ENCODE data around the gene C12orf56. TPM values are rescaled to one million over a fixed set of nuclear protein-coding genes. Genes with fewer than 3 reads are reported as not detected.
"Not testable (repeated sequence)": the region's sequence is repeated elsewhere in the genome, so short reads cannot be mapped to it uniquely, and the experiment has no call there.

Gene C12orf56
- total RNA-seq, 1 experiment from 2014 or later = not detected

- H3K36me3 ChIP-seq (ENCODE audit: low read depth) = no peaks in the 10 kb centered on the region
- intact Hi-C loops (cut with micrococcal nuclease; ENCODE audit: unreplicated experiment) = no loop called here
- no peak for TF ChIP-seq EZH2 (IDR thresholded peaks at IDR 0.05; ENCODE audit: low read depth)
- no peak for TF ChIP-seq CTCF (conservative IDR thresholded peaks at IDR 0.05)
- no peaks in the 10 kb centered on the region for H3K4me1 ChIP-seq (replicated peaks; ENCODE audit: insufficient read depth)
- no peak overlapping the region for H2AFZ ChIP-seq
- H3K79me2 ChIP-seq (ENCODE audit: low read depth) = no peaks in the 10 kb centered on the region
- no peak overlapping the region for H3K4me2 ChIP-seq
- H3K9me2 ChIP-seq (ENCODE audit: insufficient read depth) = no peaks in the 10 kb centered on the region
- H3K27ac ChIP-seq = no peak overlapping the region
- no peak for DNase-seq
- no TSS peak for BruUV-seq (replicated peaks)
- no peak overlapping the region for H3K4me3 ChIP-seq
- no peaks in the 10 kb centered on the region for H3K9me3 ChIP-seq (ENCODE audit: insufficient read depth, low read depth)
- H3K27me3 ChIP-seq (ENCODE audit: insufficient read depth, low read depth) = no peaks in the 10 kb centered on the region
- no peaks in the 10 kb centered on the region for H4K20me1 ChIP-seq (ENCODE audit: insufficient read depth)
- ChIA-PET CTCF (interaction anchor here (0.6 kb wide), 1 partner anchor 115 kb away, joined by 3 read pairs; no protein-coding TSS in a partner anchor), POLR2A (ENCODE audit: unreplicated experiment) (no interaction called here)
- H3F3A ChIP-seq (ENCODE audit: insufficient read depth, low read depth) = no peaks in the 10 kb centered on the region
Observed at GRCh38 chr12:64335886-64336466, 54.6 kb downstream of the C12orf56 start.

GRCh38 chr12:64332938-64333337 lies 57.6 kb downstream of the C12orf56 start:
- H3K9me3 ChIP-seq (ENCODE audit: insufficient read depth, low read depth) = no peaks in the 10 kb centered on the region
- H3K4me1 ChIP-seq (replicated peaks; ENCODE audit: insufficient read depth) = no peaks in the 10 kb centered on the region
- intact Hi-C loops (cut with micrococcal nuclease; ENCODE audit: unreplicated experiment) = no loop called here
- no peaks in the 10 kb centered on the region for H3K27me3 ChIP-seq (ENCODE audit: insufficient read depth, low read depth)
- no peak overlapping the region for H3K4me2 ChIP-seq
- no peaks in the 10 kb centered on the region for H3F3A ChIP-seq (ENCODE audit: insufficient read depth, low read depth)
- no peaks in the 10 kb centered on the region for H3K36me3 ChIP-seq (ENCODE audit: low read depth)
- no peak for DNase-seq
- TF ChIP-seq CTCF (conservative IDR thresholded peaks at IDR 0.05) (no peak), EZH2 (IDR thresholded peaks at IDR 0.05; ENCODE audit: low read depth) (no peak)
- no peaks in the 10 kb centered on the region for H4K20me1 ChIP-seq (ENCODE audit: insufficient read depth)
- H3K79me2 ChIP-seq (ENCODE audit: low read depth) = no peaks in the 10 kb centered on the region
- BruUV-seq (replicated peaks) = no TSS peak
- H3K27ac ChIP-seq = no peak overlapping the region
- H2AFZ ChIP-seq = no peak overlapping the region
- H3K9me2 ChIP-seq (ENCODE audit: insufficient read depth) = no peaks in the 10 kb centered on the region
- ChIA-PET CTCF (interaction anchor here (0.7 kb wide), 1 partner anchor 1728 kb away, joined by 3 read pairs; no protein-coding TSS in a partner anchor), POLR2A (ENCODE audit: unreplicated experiment) (no interaction called here)
- no peak overlapping the region for H3K4me3 ChIP-seq

- no peaks in the 10 kb centered on the region for H3K79me2 ChIP-seq (ENCODE audit: low read depth)
- no peaks in the 10 kb centered on the region for H3K9me3 ChIP-seq (ENCODE audit: insufficient read depth, low read depth)
- DNase-seq = no peak
- no peak overlapping the region for H3K27ac ChIP-seq
- H3K36me3 ChIP-seq (ENCODE audit: low read depth) = no peaks in the 10 kb centered on the region
- CTCF ChIA-PET = no interaction called here
- BruUV-seq (replicated peaks) = no TSS peak
- no peaks in the 10 kb centered on the region for H3K27me3 ChIP-seq (ENCODE audit: insufficient read depth, low read depth)
- POLR2A ChIA-PET (ENCODE audit: unreplicated experiment) = no interaction called here
- H3K9me2 ChIP-seq (ENCODE audit: insufficient read depth) = no peaks in the 10 kb centered on the region
- no peak overlapping the region for H2AFZ ChIP-seq
- intact Hi-C loops (cut with micrococcal nuclease; ENCODE audit: unreplicated experiment) = no loop called here
- H3K4me1 ChIP-seq (replicated peaks; ENCODE audit: insufficient read depth) = no peaks in the 10 kb centered on the region
- TF ChIP-seq CTCF (conservative IDR thresholded peaks at IDR 0.05) = no peak
- no peak for TF ChIP-seq EZH2 (IDR thresholded peaks at IDR 0.05; ENCODE audit: low read depth)
- no peak overlapping the region for H3K4me3 ChIP-seq
- no peaks in the 10 kb centered on the region for H4K20me1 ChIP-seq (ENCODE audit: insufficient read depth)
- H3F3A ChIP-seq (ENCODE audit: insufficient read depth, low read depth) = no peaks in the 10 kb centered on the region
- H3K4me2 ChIP-seq = no peak overlapping the region
Observed at GRCh38 chr12:64332296-64332695, 58.3 kb downstream of the C12orf56 start.

- H3K4me3 ChIP-seq; H2AFZ ChIP-seq; H3K4me1 ChIP-seq (replicated peaks; ENCODE audit: insufficient read depth); POLR2A ChIA-PET (ENCODE audit: unreplicated experiment); H3K79me2 ChIP-seq (ENCODE audit: low read depth); H3K9me2 ChIP-seq (ENCODE audit: insufficient read depth); H3K36me3 ChIP-seq (ENCODE audit: low read depth); CTCF ChIA-PET; H4K20me1 ChIP-seq (ENCODE audit: insufficient read depth); H3F3A ChIP-seq (ENCODE audit: insufficient read depth, low read depth); H3K27ac ChIP-seq; H3K27me3 ChIP-seq (ENCODE audit: insufficient read depth, low read depth); intact Hi-C loops (cut with micrococcal nuclease; ENCODE audit: unreplicated experiment); DNase-seq; H3K4me2 ChIP-seq; H3K9me3 ChIP-seq (ENCODE audit: insufficient read depth, low read depth); BruUV-seq (replicated peaks): not testable (repeated sequence)
Observed at GRCh38 chr12:64329031-64329710, 61.4 kb downstream of the C12orf56 start.
